ENCODE measurements around the gene LTBP2.

DNA sequence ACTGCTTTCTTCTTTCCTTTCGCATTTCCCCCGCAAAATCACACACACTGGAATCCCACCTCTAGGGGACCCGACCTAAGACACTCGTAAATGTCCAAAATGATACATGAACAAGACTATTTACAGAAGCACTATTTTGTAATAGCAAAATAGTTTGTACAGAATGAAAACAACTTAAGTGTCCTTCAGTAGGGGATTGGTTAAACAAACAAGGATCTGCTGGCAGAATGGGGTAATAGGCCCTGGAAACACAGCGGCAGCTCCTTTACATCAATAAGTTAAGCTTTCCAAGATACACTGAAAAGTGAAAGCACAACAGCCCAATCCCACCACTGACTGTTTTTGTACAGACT lies 48.8 kb downstream of the LTBP2 start:
- TF ChIP-seq TAF1 (IDR thresholded peaks at IDR 0.05; ENCODE audit: borderline replicate concordance, low read depth, low read length) (no peak), POLR2A (IDR thresholded peaks at IDR 0.05; ENCODE audit: low read depth, low read length) (no peak), POLR2AphosphoS5 (IDR thresholded peaks at IDR 0.05; ENCODE audit: low read depth, low read length) (no peak)

Data from GM12892 (cell line).